Lower leg skin (tissue), 4 donors: ENCODE data around the gene GPC6. TPM values are rescaled to one million over a fixed set of nuclear protein-coding genes. Genes with fewer than 3 reads are reported as not detected.

Experiments
- DNase-seq, 2 donors: peaks; one replicate each; pipeline ENCODE4 v3.0.0-alpha.2; 2019; ENCODE audit warnings: low spot score in 2 of 2
- H3K4me3 ChIP-seq: fragments of 200-600 bp; sonication (generic); 2 replicates; pipeline ENCODE4 v1.5.1; 2017; ENCODE audit warnings: mild to moderate bottlenecking, low read depth; ENCODE audit not compliant: poor library complexity, severe bottlenecking
- POLR2A ChIP-seq, 2 donors: fragments of 450-650 bp; IDR thresholded peaks; one replicate each; pipeline ENCODE4 v1.6.1; 2016 to 2017; ENCODE audit warnings: antibody characterized with exemption in 2 of 2, mild to moderate bottlenecking in 1 of 2, moderate library complexity in 1 of 2
- WGBS, 2 donors: methylation state at CpG; one replicate each; pipeline ENCODE4 v1.1.5; 2018; 5-methylcytosine and 5-hydroxymethylcytosine counted together
- intact Hi-C: fragments of 100-400 bp; cut with DNase I; formaldehyde crosslinking; loops from one replicate; pipeline ENCODE4 v1.15.0; 2023; ENCODE audit warnings: low total_unique reads
- total RNA-seq, 4 donors: library from RNA; depleted of rRNA; stranded (reverse); fragments of >200 nt; gene quantifications; one replicate each; pipeline ENCODE4 v1.1.0, GENCODE V29; 2016
- TF ChIP-seq, protein P1 (sequence below), 3 donors: fragments of 450-650 bp; IDR thresholded peaks; one replicate each; pipeline ENCODE4 v1.5.1; 2016; ENCODE audit warnings: antibody characterized with exemption in 3 of 3, mild to moderate bottlenecking in 3 of 3, moderate library complexity in 2 of 3

The GPC6 gene
- total RNA-seq, 4 donors from 2014 or later: 1.4 to 5.2 (median 2.5) TPM

DNA sequence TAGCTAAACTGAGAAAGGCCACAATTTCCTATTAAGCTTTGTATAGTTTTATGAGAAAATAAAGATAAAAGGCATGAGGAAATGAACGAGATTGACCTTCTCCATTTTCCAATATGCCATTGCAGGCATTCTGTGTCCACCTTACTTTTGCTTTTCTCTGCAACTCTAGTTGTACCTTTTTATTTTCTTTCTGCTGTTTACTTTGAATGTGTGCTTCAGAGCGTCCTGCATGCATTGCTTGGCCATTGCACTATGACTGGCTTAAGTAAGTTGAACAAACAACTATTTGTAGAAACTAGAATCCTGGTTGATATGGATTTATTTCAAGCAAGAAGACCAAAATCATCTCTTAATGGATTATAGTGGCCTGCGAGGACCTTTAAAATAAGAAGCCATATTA, 510.3 kb downstream of the GPC6 start:
- H3K4me3 ChIP-seq: no peak overlapping the region
- DNase-seq: no peak
- intact Hi-C loops: no loop called here
- WGBS, 2 donors: 88 to 94% methylated on average over 3 of the region's 3 CpGs
- no peak for TF ChIP-seq POLR2A (IDR thresholded peaks at IDR 0.05)
- TF ChIP-seq, protein P1, sequence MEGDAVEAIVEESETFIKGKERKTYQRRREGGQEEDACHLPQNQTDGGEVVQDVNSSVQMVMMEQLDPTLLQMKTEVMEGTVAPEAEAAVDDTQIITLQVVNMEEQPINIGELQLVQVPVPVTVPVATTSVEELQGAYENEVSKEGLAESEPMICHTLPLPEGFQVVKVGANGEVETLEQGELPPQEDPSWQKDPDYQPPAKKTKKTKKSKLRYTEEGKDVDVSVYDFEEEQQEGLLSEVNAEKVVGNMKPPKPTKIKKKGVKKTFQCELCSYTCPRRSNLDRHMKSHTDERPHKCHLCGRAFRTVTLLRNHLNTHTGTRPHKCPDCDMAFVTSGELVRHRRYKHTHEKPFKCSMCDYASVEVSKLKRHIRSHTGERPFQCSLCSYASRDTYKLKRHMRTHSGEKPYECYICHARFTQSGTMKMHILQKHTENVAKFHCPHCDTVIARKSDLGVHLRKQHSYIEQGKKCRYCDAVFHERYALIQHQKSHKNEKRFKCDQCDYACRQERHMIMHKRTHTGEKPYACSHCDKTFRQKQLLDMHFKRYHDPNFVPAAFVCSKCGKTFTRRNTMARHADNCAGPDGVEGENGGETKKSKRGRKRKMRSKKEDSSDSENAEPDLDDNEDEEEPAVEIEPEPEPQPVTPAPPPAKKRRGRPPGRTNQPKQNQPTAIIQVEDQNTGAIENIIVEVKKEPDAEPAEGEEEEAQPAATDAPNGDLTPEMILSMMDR (IDR thresholded peaks at IDR 0.05): no peak

DNA sequence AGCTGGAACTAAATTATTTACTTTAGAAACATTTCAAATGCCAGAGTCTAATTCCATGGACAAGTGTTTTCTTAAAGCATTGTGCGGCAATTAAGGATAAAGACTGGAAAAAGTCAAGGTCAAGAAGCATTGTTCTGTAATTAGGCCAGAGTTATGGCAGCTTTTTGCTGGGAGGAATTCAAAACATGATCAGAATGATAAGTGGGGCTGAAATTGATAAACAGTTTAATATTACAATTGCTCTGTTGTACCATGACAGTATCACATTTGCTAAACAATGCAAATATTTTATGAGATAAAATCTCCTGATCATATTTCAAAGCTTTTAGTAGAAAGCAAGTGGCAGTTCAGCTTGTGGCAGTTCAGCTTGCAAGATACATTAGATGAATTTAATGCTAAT, 513.7 kb downstream of the GPC6 start:
- TF ChIP-seq POLR2A (IDR thresholded peaks at IDR 0.05): no peak
- TF ChIP-seq, protein P1 (IDR thresholded peaks at IDR 0.05): no peak
- intact Hi-C loops: loop anchor here (5.0 kb wide), 1 partner anchor 387 kb away; no protein-coding TSS in a partner anchor
- H3K4me3 ChIP-seq: no peak overlapping the region
- DNase-seq: no peak
- 81 to 82% methylated on average over 1 of the region's 1 CpG for WGBS, 2 donors

DNA sequence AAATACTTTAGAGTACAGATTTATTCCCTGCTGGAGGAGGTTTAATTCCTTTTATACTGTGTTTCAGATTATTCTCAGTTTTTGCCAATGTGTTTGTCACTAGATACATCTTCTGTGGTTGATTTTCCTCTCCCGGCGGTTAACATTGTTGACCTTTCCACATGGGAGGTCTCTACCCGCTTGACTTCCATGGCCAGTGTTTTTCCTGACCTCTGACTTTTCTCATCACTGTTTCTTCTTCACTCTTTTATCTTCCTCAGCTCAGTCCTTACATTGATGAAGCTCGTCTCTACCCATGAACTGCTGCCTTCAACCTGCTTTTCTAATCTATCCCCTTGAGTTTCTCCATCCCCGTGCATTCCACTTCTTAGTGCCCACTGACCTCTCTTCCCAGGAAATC, 517.4 kb downstream of the GPC6 start:
- TF ChIP-seq, protein P1 (IDR thresholded peaks at IDR 0.05): no peak
- no peak for TF ChIP-seq POLR2A (IDR thresholded peaks at IDR 0.05)
- intact Hi-C loops: loop anchor here (5.0 kb wide), 1 partner anchor 383 kb away; no protein-coding TSS in a partner anchor
- no peak overlapping the region for H3K4me3 ChIP-seq
- no peak for DNase-seq
- WGBS, 2 donors: 85 to 92% methylated on average over 5 of the region's 5 CpGs

DNA sequence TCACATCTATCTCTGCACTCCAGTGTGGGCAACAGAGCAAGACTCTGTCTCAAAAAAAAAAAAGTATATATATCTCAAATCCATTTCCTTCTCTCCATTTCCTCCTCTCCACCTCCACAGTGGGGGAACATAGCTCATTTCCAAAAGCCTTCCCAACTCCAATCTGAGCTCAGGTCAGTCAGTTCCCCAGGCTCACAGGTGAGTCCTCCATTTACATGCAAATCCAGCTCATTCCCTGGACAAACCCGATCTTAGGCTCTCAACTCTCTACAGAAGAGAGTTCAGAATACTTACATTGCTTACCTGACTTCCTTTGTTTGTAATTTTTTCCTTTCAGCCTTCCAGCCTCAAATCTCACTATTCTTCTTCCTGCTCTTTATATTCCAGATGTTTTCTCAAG, 518.3 kb downstream of the GPC6 start:
- WGBS, 2 donors: 50 to 62% methylated on average over 1 of the region's 1 CpG

DNA sequence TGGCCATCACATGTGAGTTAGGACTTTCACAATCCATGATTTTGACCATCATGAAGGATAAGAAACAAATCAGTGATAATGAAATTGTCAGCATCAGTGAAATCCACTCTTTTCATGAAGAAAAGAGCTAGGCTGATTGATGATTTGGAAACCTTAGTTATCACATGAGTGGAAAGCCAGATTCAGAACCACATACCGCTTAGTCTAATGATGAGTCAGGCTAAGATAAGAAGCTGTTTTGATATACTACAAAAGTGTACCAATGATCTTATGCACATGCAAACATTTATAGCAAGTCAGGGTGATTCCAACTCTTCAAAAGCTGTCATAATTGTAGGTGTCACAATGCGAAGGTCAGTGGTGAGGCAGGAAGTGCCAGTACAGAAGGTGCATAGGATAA, 519.3 kb downstream of the GPC6 start:
- whole genome bisulfite sequencing, 2 donors: 92 to 95% methylated on average over 2 of the region's 2 CpGs
- intact Hi-C loops: no loop called here
- TF ChIP-seq, protein P1 (IDR thresholded peaks at IDR 0.05): no peak
- no peak for TF ChIP-seq POLR2A (IDR thresholded peaks at IDR 0.05)

More for the DNA sequence above, 518.3 kb downstream of the GPC6 start:
- intact Hi-C loops: loop anchor here (5.0 kb wide), 1 partner anchor 382 kb away; no protein-coding TSS in a partner anchor
- H3K4me3 ChIP-seq: no peak overlapping the region
- DNase-seq: no peak
- no peak for TF ChIP-seq POLR2A (IDR thresholded peaks at IDR 0.05)
- TF ChIP-seq, protein P1 (IDR thresholded peaks at IDR 0.05): no peak

DNA sequence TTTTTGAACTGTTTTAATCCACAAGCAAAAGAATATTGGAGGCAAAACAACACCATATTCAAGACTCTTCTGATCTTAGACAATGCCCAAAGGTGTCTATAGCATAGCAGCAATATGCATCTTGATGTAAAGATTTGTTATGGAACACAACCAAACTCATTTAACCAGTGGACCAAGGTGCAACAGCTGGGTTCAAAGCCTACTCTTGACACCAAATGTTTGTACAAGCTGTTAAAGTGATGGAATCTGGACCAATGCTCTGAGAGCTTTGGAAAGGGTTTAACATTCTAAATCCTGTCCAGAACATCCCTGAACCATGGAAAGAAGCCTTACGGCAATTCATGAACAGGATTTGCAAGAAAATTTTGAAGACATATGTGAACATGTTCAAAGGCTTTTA, 520.0 kb downstream of the GPC6 start:
- no peak for DNase-seq
- 89 to 96% methylated on average over 1 of the region's 1 CpG for WGBS, 2 donors
- TF ChIP-seq POLR2A (IDR thresholded peaks at IDR 0.05): no peak
- TF ChIP-seq, protein P1 (IDR thresholded peaks at IDR 0.05): no peak
- intact Hi-C loops: no loop called here
- H3K4me3 ChIP-seq: no peak overlapping the region

More for the DNA sequence above, 519.3 kb downstream of the GPC6 start:
- DNase-seq: no peak
- H3K4me3 ChIP-seq: no peak overlapping the region
